ENCODE data around the gene KCNC1. TPM values are rescaled to one million over a fixed set of nuclear protein-coding genes. Genes with fewer than 3 reads are reported as not detected.

Gene KCNC1
- total and polyA plus RNA-seq, 4 donors = not detected

- 61 to 81% methylated on average over 5 of the region's 5 CpGs for WGBS, 2 donors
- Histone ChIP-seq H3K9me3 (ENCODE audit: control insufficient read depth, low read length) (no peaks in the 10 kb centered on the region), H3K4me3 (ENCODE audit: low read length in 2 of 2) (no peak overlapping the region), H3K4me1 (ENCODE audit: control insufficient read depth in 1 of 2, insufficient read depth in 2 of 2, low read length in 2 of 2) (no peaks in the 10 kb centered on the region), H3K27ac (ENCODE audit: low read depth in 1 of 2, low read length in 2 of 2) (no peak overlapping the region), H3K36me3 (ENCODE audit: control insufficient read depth in 1 of 2, insufficient read depth in 2 of 2, low read length in 1 of 2) (no peaks in the 10 kb centered on the region), H3K27me3 (ENCODE audit: control insufficient read depth in 1 of 2, insufficient read depth in 2 of 2, low read length in 1 of 2) (no peaks in the 10 kb centered on the region)
- DNase-seq (peak; percentile 32 to 35), ATAC-seq (ENCODE audit: low FRiP score) (no peak)
- intact Hi-C loops (cut with DNase I) = no loop called here
These were observed 18.6 kb downstream of the KCNC1 start for GRCh38 chr11:17753153-17753552.

GRCh38 chr11:17753641-17754040 lies 19.1 kb downstream of the KCNC1 start:
- WGBS, 2 donors = 72 to 80% methylated on average over 10 of the region's 10 CpGs

GRCh38 chr11:17755891-17756290 lies 21.3 kb downstream of the KCNC1 start:
- Histone ChIP-seq H3K9me3 (ENCODE audit: control insufficient read depth, low read length) (no peaks in the 10 kb centered on the region), H3K4me3 (ENCODE audit: low read length in 2 of 2) (no peak overlapping the region), H3K36me3 (ENCODE audit: control insufficient read depth in 1 of 2, insufficient read depth in 2 of 2, low read length in 1 of 2) (no peaks in the 10 kb centered on the region), H3K27ac (ENCODE audit: low read depth in 1 of 2, low read length in 2 of 2) (no peak overlapping the region), H3K27me3 (ENCODE audit: control insufficient read depth in 1 of 2, insufficient read depth in 2 of 2, low read length in 1 of 2) (no peaks in the 10 kb centered on the region), H3K4me1 (ENCODE audit: control insufficient read depth in 1 of 2, insufficient read depth in 2 of 2, low read length in 2 of 2) (no peaks in the 10 kb centered on the region)
- intact Hi-C loops (cut with DNase I) = no loop called here
- ATAC-seq (ENCODE audit: low FRiP score) (no peak), DNase-seq (no peak)
- 69 to 86% methylated on average over 3 of the region's 3 CpGs for WGBS, 2 donors

More at GRCh38 chr11:17753641-17754040, 19.1 kb downstream of the KCNC1 start:
- no peak overlapping the region for H3K4me3 ChIP-seq (ENCODE audit: low read length in 2 of 2)
- H3K4me1 ChIP-seq (ENCODE audit: control insufficient read depth in 1 of 2, insufficient read depth in 2 of 2, low read length in 2 of 2) = no peaks in the 10 kb centered on the region
- H3K36me3 ChIP-seq (ENCODE audit: control insufficient read depth in 1 of 2, insufficient read depth in 2 of 2, low read length in 1 of 2) = no peaks in the 10 kb centered on the region
- ATAC-seq (ENCODE audit: low FRiP score) = no peak
- H3K27me3 ChIP-seq (ENCODE audit: control insufficient read depth in 1 of 2, insufficient read depth in 2 of 2, low read length in 1 of 2) = no peaks in the 10 kb centered on the region
- no peaks in the 10 kb centered on the region for H3K9me3 ChIP-seq (ENCODE audit: control insufficient read depth, low read length)
- intact Hi-C loops (cut with DNase I) = no loop called here
- no peak overlapping the region for H3K27ac ChIP-seq (ENCODE audit: low read depth in 1 of 2, low read length in 2 of 2)
- peak; percentile 27 to 33 for DNase-seq

GRCh38 chr11:17760102-17761029 lies 25.8 kb downstream of the KCNC1 start:
- no peaks in the 10 kb centered on the region for H3K36me3 ChIP-seq (ENCODE audit: control insufficient read depth in 1 of 2, insufficient read depth in 2 of 2, low read length in 1 of 2)
- H3K9me3 ChIP-seq (ENCODE audit: control insufficient read depth, low read length) = no peaks in the 10 kb centered on the region
- no peak overlapping the region for H3K4me3 ChIP-seq (ENCODE audit: low read length in 2 of 2)
- H3K4me1 ChIP-seq (ENCODE audit: control insufficient read depth in 1 of 2, insufficient read depth in 2 of 2, low read length in 2 of 2) = no peaks in the 10 kb centered on the region
- no peak overlapping the region for H3K27ac ChIP-seq (ENCODE audit: low read depth in 1 of 2, low read length in 2 of 2)
- WGBS, 2 donors = 63 to 68% methylated on average over 23 of the region's 23 CpGs
- DNase-seq = no peak
- H3K27me3 ChIP-seq (ENCODE audit: control insufficient read depth in 1 of 2, insufficient read depth in 2 of 2, low read length in 1 of 2) = no peaks in the 10 kb centered on the region
- peak; percentile 61 for ATAC-seq (ENCODE audit: low FRiP score)
- intact Hi-C loops (cut with DNase I) = loop anchor here in 1 of 2 donors (10.0 kb wide), 1 partner anchor 214 kb away; no protein-coding TSS in a partner anchor

DNA sequence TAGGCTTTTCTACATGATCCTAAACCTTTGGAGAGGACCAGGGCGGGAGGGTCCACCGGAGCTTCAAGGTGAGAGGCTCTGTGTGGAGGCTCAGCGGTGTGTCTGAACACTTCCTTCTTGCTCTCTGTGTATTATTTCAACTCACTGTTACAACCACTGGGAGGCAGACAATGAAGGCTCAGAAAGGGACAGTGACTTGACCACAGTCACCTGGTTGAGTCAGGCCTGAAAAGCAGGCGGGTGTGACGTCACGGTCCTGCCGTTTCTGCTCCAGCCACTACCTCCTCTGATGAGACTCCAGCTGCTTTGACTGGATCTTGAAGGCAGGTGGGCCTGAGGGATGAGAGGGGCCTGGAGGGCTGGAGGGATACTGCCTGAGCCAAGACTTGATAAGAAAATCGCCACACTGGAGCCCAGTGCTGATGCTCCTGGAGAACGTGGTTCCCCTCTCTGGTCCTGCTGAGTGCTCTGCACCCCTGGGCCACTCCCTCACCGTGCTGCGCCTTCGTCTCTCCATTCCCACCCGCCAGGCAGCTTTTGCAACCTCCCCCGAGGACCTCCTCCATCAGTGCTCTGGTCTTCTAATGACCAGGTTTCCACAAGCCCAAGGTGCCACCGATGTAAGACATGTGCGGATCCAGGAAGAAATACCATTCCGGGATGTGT lies 27.9 kb downstream of the KCNC1 start:
- WGBS, 2 donors = 88 to 89% methylated on average over 17 of the region's 17 CpGs
- no peak for DNase-seq
- Histone ChIP-seq H3K36me3 (ENCODE audit: control insufficient read depth in 1 of 2, insufficient read depth in 2 of 2, low read length in 1 of 2) (no peaks in the 10 kb centered on the region), H3K27ac (ENCODE audit: low read depth in 1 of 2, low read length in 2 of 2) (no peak overlapping the region), H3K4me1 (ENCODE audit: control insufficient read depth in 1 of 2, insufficient read depth in 2 of 2, low read length in 2 of 2) (no peaks in the 10 kb centered on the region), H3K4me3 (ENCODE audit: low read length in 2 of 2) (no peak overlapping the region), H3K27me3 (ENCODE audit: control insufficient read depth in 1 of 2, insufficient read depth in 2 of 2, low read length in 1 of 2) (no peaks in the 10 kb centered on the region), H3K9me3 (ENCODE audit: control insufficient read depth, low read length) (no peaks in the 10 kb centered on the region)
- intact Hi-C loops (cut with DNase I) = loop anchor here in 1 of 2 donors (10.0 kb wide), 1 partner anchor 212 kb away; no protein-coding TSS in a partner anchor
- ATAC-seq (ENCODE audit: low FRiP score) = no peak

- no peak overlapping the region for H3K27ac ChIP-seq (ENCODE audit: low read depth in 1 of 2, low read length in 2 of 2)
- no peak overlapping the region for H3K4me3 ChIP-seq (ENCODE audit: low read length in 2 of 2)
- intact Hi-C loops (cut with DNase I) = loop anchor here in 1 of 2 donors (10.0 kb wide), 1 partner anchor 212 kb away; no protein-coding TSS in a partner anchor
- H3K4me1 ChIP-seq (ENCODE audit: control insufficient read depth in 1 of 2, insufficient read depth in 2 of 2, low read length in 2 of 2) = no peaks in the 10 kb centered on the region
- WGBS, 2 donors = 83 to 85% methylated on average over 7 of the region's 7 CpGs
- no peak for ATAC-seq (ENCODE audit: low FRiP score)
- DNase-seq = no peak
- H3K9me3 ChIP-seq (ENCODE audit: control insufficient read depth, low read length) = no peaks in the 10 kb centered on the region
- no peaks in the 10 kb centered on the region for H3K27me3 ChIP-seq (ENCODE audit: control insufficient read depth in 1 of 2, insufficient read depth in 2 of 2, low read length in 1 of 2)
- H3K36me3 ChIP-seq (ENCODE audit: control insufficient read depth in 1 of 2, insufficient read depth in 2 of 2, low read length in 1 of 2) = no peaks in the 10 kb centered on the region
These were observed 28.7 kb downstream of the KCNC1 start for GRCh38 chr11:17763244-17763643.

DNA sequence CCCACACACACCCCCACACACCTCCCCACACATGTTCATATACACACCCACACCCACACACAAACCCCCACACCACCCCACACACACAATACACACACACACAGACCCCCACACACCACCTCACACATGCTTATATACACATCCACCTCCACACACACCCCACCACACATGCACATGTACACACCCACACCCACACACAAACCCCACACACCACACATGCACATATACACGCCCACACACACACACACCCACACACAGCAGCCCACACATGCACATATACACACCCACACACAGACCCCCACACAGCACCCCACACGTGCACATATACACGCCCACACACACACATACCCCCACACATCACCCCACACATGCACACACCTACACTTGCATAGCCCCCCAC lies 29.1 kb downstream of the KCNC1 start:
- ATAC-seq (ENCODE audit: low FRiP score) (no peak), DNase-seq (no peak)
- WGBS, 2 donors = 60 to 62% methylated on average over 3 of the region's 3 CpGs
- no peak overlapping the region for H3K27ac ChIP-seq (ENCODE audit: low read depth in 1 of 2, low read length in 2 of 2)
- H3K36me3 ChIP-seq (ENCODE audit: control insufficient read depth in 1 of 2, insufficient read depth in 2 of 2, low read length in 1 of 2) = no peaks in the 10 kb centered on the region
- H3K9me3 ChIP-seq (ENCODE audit: control insufficient read depth, low read length) = no peaks in the 10 kb centered on the region
- intact Hi-C loops (cut with DNase I) = loop anchor here in 1 of 2 donors (10.0 kb wide), 1 partner anchor 211 kb away; no protein-coding TSS in a partner anchor
- no peak overlapping the region for H3K4me3 ChIP-seq (ENCODE audit: low read length in 2 of 2)
- no peaks in the 10 kb centered on the region for H3K27me3 ChIP-seq (ENCODE audit: control insufficient read depth in 1 of 2, insufficient read depth in 2 of 2, low read length in 1 of 2)
- no peaks in the 10 kb centered on the region for H3K4me1 ChIP-seq (ENCODE audit: control insufficient read depth in 1 of 2, insufficient read depth in 2 of 2, low read length in 2 of 2)

DNA sequence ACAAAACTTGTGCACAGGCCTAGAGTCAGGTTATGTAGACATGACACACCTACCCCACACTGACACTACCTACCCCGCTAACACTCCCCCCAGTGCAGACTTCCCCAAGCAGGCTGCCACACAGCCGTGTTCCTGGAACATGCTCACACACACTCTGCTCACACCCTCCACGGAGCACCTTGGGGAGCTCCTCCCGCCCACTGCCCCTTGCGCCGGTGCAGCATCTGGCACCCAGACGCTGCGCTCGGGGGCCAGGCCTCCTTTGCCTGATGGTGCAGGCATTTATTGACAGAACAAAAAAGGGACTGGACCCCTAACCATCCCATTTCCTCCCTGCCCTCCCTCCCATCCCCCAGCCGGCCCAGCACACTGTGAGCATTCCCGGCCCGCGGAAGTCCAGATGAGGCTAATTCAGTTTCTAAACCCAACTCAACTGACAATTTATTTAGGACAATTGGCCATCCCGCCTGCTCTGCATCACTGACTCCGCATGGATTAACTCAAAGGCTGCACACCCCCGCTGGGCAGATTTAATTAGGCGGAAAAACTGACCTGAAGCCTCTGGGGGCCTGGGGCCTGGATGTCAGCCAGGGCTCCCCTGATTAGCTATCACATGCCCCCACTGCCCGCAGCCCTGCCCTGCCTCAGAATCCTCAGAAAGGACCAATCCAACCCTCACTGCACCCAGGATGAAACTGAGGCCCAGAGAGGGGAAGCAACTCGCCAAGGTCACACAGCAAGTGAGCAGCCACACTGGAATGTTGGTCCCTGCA lies 30.1 kb downstream of the KCNC1 start:
- WGBS, 2 donors = 70 to 72% methylated on average over 19 of the region's 19 CpGs
- H3K4me3 ChIP-seq (ENCODE audit: low read length in 2 of 2) = no peak overlapping the region
- no peaks in the 10 kb centered on the region for H3K4me1 ChIP-seq (ENCODE audit: control insufficient read depth in 1 of 2, insufficient read depth in 2 of 2, low read length in 2 of 2)
- intact Hi-C loops (cut with DNase I) = loop anchor here in 1 of 2 donors (10.0 kb wide), 1 partner anchor 210 kb away; no protein-coding TSS in a partner anchor
- H3K36me3 ChIP-seq (ENCODE audit: control insufficient read depth in 1 of 2, insufficient read depth in 2 of 2, low read length in 1 of 2) = no peaks in the 10 kb centered on the region
- ATAC-seq (ENCODE audit: low FRiP score) (no peak), DNase-seq (no peak)
- no peaks in the 10 kb centered on the region for H3K9me3 ChIP-seq (ENCODE audit: control insufficient read depth, low read length)
- H3K27me3 ChIP-seq (ENCODE audit: control insufficient read depth in 1 of 2, insufficient read depth in 2 of 2, low read length in 1 of 2) = no peaks in the 10 kb centered on the region
- H3K27ac ChIP-seq (ENCODE audit: low read depth in 1 of 2, low read length in 2 of 2) = no peak overlapping the region
